ENCODE data around the gene LDLRAD2.

Gene LDLRAD2

DNA sequence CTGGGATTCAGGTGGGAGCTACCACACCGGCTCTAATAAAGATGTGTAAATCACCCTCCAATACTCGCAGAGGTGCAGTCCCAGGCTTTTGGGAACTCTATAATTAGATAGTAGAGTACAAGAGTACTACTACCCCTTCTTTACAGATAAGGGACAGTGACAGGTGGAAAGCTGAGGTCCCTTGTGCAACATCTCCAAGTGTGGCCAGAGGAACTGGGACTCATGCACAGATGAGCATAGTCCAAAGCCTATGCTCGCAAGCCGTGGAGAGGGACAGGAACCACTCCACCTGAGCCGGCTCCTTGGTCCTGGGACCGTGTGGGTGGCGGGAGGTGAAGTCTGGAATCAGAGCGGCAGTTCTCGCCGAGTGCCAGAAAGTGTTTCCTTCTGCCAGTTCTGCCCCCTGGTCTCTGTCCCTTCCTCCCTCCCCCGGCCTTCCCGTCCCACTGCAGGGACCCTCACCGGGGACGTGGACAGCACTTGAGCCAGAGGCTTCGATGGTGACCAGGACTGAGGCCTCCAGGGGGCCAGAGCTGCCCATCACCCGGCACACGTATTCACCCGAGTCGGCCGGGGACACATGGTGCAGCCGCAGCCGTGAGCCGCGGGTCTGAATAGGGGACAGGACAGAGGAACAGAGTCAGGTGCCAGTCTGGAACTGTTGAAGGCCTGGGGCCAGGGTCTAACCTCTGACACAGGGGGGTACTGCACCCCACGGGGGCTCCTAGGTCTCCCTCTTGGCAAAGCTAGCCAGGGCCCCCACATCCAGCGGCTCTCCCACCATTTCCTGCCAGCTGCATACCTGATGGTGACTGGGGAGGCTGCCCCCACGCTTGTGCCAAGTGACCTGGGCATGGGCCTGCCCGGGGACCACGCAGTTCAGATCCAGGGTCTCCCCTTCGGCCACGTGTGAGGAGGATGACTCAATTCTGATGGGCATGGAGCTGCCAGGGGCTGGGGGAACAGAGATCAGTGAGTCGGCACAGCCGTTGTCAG, 33.9 kb downstream of the LDLRAD2 start:
- DNase-seq, result no peak

- DNase-seq, result no peak
Measured at GRCh38 chr1:21847223-21848205, 35.4 kb downstream of the LDLRAD2 start.

DNA sequence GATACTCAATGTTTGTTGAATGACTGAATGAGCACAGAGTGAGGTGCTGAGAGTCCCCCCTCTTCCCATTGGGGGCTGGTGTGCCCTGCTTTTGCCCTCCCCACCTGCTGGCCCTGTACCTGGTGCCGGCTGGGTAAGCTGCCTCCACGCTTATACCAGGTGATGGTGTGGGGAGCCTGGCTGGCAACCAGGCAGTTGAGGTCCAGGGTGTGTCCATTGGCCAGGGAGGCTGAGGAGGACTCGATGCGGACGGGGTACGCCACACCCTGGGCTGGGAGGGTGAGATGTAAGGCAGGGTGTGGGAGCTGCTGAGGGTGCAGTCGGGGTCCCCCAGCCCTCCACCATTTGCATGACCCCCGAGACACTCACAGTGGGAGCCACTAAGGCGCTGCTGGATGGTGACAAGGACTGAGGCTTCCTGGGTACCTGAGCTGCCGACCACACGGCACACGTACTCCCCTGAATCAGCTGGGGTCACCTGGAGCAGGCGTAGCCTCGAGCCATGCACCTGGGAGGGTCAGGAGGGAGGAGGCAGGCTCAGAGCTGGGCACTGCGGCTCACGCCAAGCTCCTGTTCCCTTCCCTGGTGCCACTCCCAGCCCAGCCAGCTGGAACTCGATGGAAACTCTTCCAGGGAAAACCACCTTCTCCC, 36.6 kb downstream of the LDLRAD2 start:
- DNase-seq, result no peak

GRCh38 chr1:21849909-21850576, 38.0 kb downstream of the LDLRAD2 start:
- no peak for DNase-seq

DNA sequence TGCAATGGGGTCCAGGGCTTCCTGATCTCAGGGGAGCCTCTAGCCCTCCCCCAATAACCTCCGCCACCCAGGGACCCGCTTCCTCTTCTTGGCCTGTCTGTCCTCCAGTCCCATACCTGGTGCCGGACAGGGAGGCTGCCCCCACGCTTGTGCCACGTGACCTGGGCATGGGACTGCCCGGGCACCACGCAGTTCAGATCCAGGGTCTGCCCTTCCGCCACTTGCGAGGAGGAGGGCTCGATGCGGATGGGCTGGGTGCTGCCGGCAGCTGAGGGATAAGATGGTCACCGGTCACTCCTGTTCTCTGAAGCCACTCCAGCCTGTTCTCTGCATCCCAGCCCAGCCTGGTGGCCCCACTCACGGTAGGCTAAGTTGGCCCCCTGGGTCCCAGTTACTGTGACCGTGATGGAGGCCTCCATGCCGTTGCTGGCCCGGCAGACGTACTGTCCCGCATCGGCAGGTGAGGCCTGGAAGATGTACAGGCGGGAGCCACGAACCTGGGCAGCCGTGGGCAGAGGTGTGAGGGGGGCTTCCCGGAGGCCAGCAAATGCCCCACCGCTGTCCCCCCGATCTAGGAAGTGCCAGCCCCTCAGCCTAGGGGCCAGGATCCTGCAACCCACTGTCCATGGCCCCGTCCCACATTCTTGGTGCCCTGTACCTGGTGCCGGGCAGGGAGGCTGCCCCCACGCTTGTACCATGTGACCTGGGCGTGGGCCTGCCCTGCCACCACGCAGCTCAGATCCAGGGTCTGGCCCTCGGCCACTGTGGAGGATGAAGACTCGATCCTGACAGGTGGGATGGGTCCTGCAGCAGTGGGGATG, 39.6 kb downstream of the LDLRAD2 start:
- DNase-seq, result no peak

GRCh38 chr1:21852282-21853130, 40.4 kb downstream of the LDLRAD2 start:
- no peak for DNase-seq

GRCh38 chr1:21853131-21853427, 41.0 kb downstream of the LDLRAD2 start:
- no peak for DNase-seq

GRCh38 chr1:21854090-21854750, 42.2 kb downstream of the LDLRAD2 start:
- DNase-seq, result no peak

DNA sequence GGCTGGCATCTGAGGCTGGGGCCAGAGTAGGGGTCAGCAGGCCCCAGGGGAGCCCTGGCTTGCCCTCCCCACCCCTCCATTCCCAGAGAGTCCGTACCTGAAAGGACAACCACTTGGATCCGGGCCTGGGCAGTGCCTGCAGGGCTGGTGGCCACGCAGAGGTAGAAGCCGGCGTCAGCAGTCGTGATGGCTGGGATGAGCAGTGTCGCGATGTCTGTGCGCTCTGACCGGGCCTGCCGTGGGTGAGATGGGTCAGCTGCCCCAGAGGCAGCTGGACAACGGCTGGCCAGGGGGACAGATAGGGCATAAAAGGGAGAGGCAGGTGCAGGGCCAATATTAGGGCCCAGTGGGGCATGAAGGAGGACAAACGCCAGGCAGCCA, 42.7 kb downstream of the LDLRAD2 start:
- no peak for DNase-seq

DNA sequence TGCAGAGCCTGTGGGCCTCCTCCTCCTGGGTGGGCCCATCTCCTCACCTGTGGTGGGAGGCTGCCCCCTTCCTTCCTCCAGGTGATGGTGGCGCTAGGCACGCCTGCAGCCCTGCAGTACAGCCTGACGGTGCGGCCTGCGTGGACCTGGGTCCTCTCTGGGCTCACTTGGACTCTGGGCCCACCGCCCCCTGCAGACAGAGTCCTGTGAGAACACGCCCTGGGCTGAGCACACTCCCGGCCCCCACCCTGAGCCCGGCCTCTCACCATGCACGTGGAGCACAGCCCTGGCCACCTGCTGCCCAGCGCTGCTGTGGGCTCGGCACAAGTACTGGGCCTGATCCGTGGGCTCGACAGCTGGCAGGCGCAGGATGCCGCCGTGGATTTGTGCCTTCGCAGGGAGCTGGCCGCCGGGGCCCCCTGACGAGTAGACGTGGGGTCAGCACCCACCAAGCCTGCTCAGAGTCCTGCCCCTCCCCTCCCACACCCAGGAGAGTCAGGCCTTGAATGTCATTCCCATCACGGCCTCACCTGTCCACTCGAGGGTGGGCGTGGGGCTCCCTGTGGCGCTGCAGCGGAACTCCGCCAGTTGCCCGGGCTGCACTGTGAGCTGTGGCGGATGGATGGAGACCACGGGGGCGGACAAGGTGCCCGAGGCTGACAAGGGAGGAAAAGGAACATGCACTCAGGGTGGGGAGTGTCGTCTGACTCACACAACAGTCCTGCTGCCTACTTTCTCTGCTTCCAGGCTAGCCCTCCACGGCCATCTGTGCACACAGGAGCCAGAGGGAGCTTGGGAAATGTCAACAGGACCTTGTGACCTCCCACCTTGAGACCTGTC, 43.4 kb downstream of the LDLRAD2 start:
- no peak for DNase-seq

DNA sequence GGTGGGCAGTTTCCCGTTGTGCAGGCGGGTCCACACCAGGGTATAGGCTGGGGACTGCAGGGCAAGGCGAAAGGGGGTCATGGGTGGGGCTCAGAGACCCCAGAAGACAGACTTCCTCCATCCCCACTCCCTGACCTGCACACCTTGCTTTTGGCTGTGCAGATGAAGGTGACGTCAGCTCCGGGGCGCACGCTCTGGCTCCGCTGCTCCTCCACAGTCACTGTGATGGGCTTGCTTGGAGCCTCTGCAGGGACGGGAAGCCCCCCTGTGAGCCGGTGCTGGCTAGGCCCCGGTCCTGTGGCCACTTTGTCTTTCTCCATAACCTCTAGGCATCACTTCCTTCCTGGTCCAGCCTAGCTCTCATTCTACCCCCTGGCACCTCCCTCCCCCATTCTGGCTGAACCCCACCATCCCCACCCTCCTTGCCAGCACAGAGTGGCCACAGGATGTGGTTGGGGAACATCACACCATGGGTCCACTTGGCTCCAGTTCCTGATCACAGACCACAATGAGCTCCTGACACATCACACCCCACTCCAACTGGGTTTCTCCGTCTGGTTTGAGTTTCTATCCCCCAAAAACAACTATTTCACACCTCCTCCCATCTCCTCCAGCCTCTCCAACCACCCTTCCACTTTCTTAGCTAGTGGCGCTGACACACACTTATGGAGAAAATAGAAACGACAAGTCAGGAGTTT, 45.2 kb downstream of the LDLRAD2 start:
- DNase-seq, result no peak

- no peak for DNase-seq
Measured at GRCh38 chr1:21857840-21858670, 46.0 kb downstream of the LDLRAD2 start.

DNA sequence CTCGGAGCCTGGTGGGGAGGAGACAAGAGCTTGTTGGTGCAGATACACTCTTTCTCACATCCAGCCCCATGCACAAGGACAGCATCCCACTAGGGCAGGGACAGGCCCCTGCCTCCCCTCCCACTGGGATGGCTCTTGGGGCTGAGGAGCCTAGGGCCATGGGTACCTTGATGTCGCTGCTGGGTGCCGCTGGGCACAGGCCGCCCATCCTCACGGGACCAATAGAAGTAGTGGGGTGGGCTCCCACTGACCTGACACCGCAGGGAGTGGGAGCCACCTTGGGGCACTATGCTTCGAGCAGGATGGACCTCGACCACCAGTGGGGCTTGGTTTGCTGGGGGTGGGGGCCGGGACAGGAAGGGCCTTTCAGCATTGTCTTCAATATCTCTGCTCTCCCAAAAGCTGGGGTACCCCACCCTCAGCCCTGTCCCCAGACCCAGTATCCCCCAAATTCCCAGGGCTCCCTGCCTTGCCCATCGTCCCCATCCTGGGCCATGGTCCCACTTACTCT, 47.7 kb downstream of the LDLRAD2 start:
- DNase-seq, result no peak

GRCh38 chr1:21860971-21861370, 48.9 kb downstream of the LDLRAD2 start:
- DNase-seq, result no peak

DNA sequence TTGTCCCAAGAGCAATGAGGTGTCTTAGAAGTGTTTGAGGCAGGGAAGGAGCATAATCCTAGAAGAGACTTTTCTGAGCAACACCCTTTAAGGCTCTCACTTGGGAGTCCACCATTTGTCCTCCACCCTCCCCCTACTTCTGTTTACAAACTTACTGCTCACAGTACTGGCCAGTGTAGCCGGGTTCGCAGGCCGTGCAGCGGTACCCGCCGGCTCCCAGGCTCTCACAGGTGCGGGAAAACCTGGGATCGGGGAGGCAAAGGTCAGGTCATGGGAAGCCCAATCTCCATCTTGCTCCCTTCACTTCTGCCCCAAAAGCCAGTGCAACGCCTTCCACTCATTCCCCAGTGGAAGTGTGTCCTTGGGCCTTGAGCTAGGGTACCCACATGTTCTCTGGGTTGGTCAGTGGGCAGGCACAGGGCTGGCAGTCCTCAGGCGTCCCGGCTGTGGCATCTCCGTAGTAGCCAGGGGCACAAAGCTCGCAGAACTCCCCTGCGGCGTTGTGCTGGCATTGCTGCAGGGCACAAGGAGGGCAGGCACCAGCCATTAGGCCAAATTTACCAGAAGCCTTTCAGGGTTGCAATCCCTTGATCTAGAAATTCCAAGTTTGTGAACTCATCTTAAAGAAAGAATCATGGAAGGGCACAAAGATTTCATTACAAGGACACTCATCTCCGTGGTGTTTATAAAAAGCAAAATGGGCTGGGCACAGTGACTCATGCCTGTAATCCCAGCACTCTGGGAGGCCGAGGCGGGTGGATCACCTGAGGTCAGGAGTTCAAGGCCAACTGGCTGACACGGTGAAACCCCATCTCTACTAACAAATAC, 49.8 kb downstream of the LDLRAD2 start:
- DNase-seq, result no peak

DNA sequence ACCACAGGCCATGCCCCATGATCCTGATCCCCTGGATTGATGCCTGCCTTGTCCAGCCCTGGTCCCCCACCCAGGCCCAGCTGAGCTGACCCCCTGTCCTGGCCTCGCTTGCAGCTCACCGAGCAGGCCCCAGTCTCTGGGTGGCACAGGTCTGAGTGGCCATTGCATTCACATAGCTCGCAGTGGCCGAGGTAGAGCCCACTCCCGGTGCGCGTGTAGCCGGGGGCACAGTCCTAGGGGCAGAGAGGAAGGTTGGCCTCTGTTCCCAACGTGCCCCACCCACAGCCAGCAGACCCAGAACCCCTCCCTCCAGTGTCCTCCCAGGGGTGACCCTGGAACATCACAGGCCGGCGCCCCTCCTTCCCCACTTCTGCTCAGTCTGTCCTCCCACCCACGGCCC, 51.9 kb downstream of the LDLRAD2 start:
- no peak for DNase-seq

All from NCI-H2227 treated with DMSO at 0.1 percent for 48 hours (cell line).